C4-2B (cell line): Measurements from ENCODE around the gene TAS2R39.

ENCODE experiments used
- CTCF ChIP-seq: fragments of 450-650 bp; conservative IDR thresholded peaks from 2 replicates; pipeline ENCODE4 v1.5.1; 2017; ENCODE audit warnings: mild to moderate bottlenecking
- ZFX ChIP-seq: fragments of 450-650 bp; IDR thresholded peaks from 2 replicates; pipeline ENCODE4 v1.6.1; 2017

DNA sequence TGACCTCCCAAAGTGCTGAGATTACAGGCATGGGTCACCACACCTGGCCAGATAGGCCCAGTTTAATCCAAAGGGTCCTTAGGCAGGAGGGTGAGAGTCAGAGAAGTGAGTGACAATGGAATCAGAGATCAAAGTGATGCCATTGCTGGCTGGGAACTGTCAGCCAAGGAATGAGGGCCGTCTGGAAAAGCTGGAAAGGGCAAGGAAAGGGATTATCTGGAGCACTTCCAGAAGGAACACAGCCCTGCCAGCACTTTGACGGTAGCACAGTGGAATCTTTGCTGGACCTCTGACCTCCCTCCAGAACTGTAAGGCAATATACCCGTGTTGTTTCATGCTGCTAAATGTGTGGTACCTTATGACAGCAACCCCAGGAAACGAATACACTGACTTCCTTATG is 27.3 kb downstream of the TAS2R39 start:
- TF ChIP-seq CTCF (no peak), ZFX (no peak)
